ENCODE data around the gene RAET1L. TPM values are rescaled to one million over a fixed set of nuclear protein-coding genes. Genes with fewer than 3 reads are reported as not detected.
A peak's percentile ranks its signal among the peaks of the same experiment; 100 is the strongest.

RAET1L gene
- polyA plus RNA-seq, 3 donors, result not detected

DNA sequence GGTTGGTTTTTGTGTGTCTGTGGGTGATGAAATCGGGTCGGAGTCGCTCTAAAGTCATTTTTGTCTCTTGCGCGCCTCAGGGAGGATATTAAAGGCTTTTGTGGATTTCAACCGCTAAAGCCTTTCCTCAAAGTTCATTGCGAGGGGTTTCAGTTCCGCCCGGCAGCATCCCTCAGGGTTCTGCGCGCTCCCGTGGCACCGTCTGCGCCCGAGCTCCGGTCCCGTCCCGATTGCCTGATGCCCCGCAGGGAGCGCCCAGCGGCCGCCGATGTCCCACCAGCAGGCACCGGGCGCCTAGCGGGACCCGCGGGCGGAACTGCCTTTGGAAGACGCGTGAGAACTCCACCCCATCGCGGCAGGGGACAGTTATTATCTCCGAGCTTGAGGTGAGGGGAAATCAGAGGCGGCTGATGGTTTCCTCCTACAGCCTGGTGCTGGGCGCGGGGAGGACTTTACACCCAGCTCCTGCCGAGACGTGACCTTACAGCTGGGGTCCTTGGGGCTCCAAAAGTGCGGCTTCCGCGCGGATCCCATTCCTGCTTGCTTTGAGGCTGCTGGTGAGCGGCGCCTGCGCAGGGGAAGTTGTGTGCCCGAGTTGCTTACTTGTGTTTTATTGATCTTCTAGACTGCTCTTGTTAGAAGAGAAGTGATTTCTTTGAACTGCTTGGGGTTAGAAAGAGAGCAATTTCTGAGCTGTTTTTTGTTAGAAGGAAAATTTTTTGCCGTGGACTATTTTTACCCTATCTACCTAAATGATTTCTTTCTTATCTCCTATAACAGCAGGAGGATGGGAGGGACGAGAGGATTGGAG is 34.5 kb downstream of the RAET1L start:
- Histone ChIP-seq H3K9me3 (replicated peaks in 1 of 2; ENCODE audit: control insufficient read depth in 1 of 2, insufficient read depth in 1 of 2, low read length in 2 of 2) (peaks cover 9 to 49% of the 10 kb centered on the region in 2 donors), H3K4me2 (replicated peaks; ENCODE audit: extremely low read depth, low read length, poor library complexity, severe bottlenecking) (peak overlapping the region; percentile 74), H3K79me2 (ENCODE audit: insufficient read depth, low read length) (no peaks in the 10 kb centered on the region), H3K4me3 (replicated peaks in 1 of 3; ENCODE audit: low read depth in 2 of 3, low read length in 3 of 3) (peak overlapping the region in 1 of 3 experiments; percentile 64), H3K36me3 (replicated peaks in 1 of 2; ENCODE audit: control insufficient read depth in 1 of 2, insufficient read depth in 2 of 2, low read length in 2 of 2) (no peaks in the 10 kb centered on the region), H3K9ac (ENCODE audit: insufficient read depth, low read length, poor library complexity, severe bottlenecking) (no peak overlapping the region), H3K4me1 (ENCODE audit: control insufficient read depth in 1 of 2, insufficient read depth in 2 of 2, low read length in 2 of 2) (peaks cover 18 to 21% of the 10 kb centered on the region in 2 donors), H4K20me1 (ENCODE audit: insufficient read depth, low read length) (no peaks in the 10 kb centered on the region), H2AFZ (ENCODE audit: insufficient read depth, low read depth, low read length, poor library complexity, severe bottlenecking) (peak overlapping the region; percentile 70), H3K27me3 (ENCODE audit: control insufficient read depth in 2 of 2, insufficient read depth in 2 of 2, low read length in 2 of 2) (peaks cover 87 to 100% of the 10 kb centered on the region in 2 donors), H3K27ac (ENCODE audit: low read depth in 1 of 2, low read length in 2 of 2) (no peak overlapping the region)
- DNase-seq, result peak in 1 of 3 donors; percentile 25
- WGBS (ENCODE audit: insufficient coverage), result under 1% methylated on average over 46 of the region's 49 CpGs
- peaks cover 7 to 19% of the 10 kb centered on the region in 2 donors for H3K36me3 Mint-ChIP-seq
- TF ChIP-seq, protein P1, sequence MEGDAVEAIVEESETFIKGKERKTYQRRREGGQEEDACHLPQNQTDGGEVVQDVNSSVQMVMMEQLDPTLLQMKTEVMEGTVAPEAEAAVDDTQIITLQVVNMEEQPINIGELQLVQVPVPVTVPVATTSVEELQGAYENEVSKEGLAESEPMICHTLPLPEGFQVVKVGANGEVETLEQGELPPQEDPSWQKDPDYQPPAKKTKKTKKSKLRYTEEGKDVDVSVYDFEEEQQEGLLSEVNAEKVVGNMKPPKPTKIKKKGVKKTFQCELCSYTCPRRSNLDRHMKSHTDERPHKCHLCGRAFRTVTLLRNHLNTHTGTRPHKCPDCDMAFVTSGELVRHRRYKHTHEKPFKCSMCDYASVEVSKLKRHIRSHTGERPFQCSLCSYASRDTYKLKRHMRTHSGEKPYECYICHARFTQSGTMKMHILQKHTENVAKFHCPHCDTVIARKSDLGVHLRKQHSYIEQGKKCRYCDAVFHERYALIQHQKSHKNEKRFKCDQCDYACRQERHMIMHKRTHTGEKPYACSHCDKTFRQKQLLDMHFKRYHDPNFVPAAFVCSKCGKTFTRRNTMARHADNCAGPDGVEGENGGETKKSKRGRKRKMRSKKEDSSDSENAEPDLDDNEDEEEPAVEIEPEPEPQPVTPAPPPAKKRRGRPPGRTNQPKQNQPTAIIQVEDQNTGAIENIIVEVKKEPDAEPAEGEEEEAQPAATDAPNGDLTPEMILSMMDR (IDR thresholded peaks at IDR 0.05), result no peak
- intact Hi-C loops (cut with micrococcal nuclease), result no loop called here
- H3K9me3 Mint-ChIP-seq, result peaks cover 5 to 49% (median 36%) of the 10 kb centered on the region in 7 donors
- H3K27me3 Mint-ChIP-seq (ENCODE audit: low read depth in 3 of 3), result peaks cover 90 to 96% (median 95%) of the 10 kb centered on the region in 3 donors
- H3K4me1 Mint-ChIP-seq, result peaks cover 22% of the 10 kb centered on the region
- peak overlapping the region in 1 of 7 donors; percentile 14 for H3K27ac Mint-ChIP-seq
- H3K4me3 Mint-ChIP-seq, result peak overlapping the region; percentile 53 to 91

GRCh38 chr6:149990212-149990660 is 35.1 kb downstream of the RAET1L start:
- no peaks in the 10 kb centered on the region for H3K79me2 ChIP-seq (ENCODE audit: insufficient read depth, low read length)
- H3K4me2 ChIP-seq (replicated peaks; ENCODE audit: extremely low read depth, low read length, poor library complexity, severe bottlenecking), result peak overlapping the region; percentile 74
- no peak overlapping the region for H3K27ac ChIP-seq (ENCODE audit: low read depth in 1 of 2, low read length in 2 of 2)
- H3K36me3 ChIP-seq (replicated peaks in 1 of 2; ENCODE audit: control insufficient read depth in 1 of 2, insufficient read depth in 2 of 2, low read length in 2 of 2), result no peaks in the 10 kb centered on the region
- peaks cover 22% of the 10 kb centered on the region for H3K4me1 Mint-ChIP-seq
- no peak for DNase-seq
- 7% methylated on average over 31 of the region's 32 CpGs for WGBS (ENCODE audit: insufficient coverage)
- H2AFZ ChIP-seq (ENCODE audit: insufficient read depth, low read depth, low read length, poor library complexity, severe bottlenecking), result no peak overlapping the region
- no peaks in the 10 kb centered on the region for H4K20me1 ChIP-seq (ENCODE audit: insufficient read depth, low read length)
- peaks cover 94 to 96% (median 95%) of the 10 kb centered on the region in 3 donors for H3K27me3 Mint-ChIP-seq (ENCODE audit: low read depth in 3 of 3)
- TF ChIP-seq, protein P1 (IDR thresholded peaks at IDR 0.05), result no peak
- peaks cover 5 to 54% (median 36%) of the 10 kb centered on the region in 7 donors for H3K9me3 Mint-ChIP-seq
- peaks cover 9 to 49% of the 10 kb centered on the region in 2 donors for H3K9me3 ChIP-seq (replicated peaks in 1 of 2; ENCODE audit: control insufficient read depth in 1 of 2, insufficient read depth in 1 of 2, low read length in 2 of 2)
- H3K9ac ChIP-seq (ENCODE audit: insufficient read depth, low read length, poor library complexity, severe bottlenecking), result no peak overlapping the region
- H3K4me1 ChIP-seq (ENCODE audit: control insufficient read depth in 1 of 2, insufficient read depth in 2 of 2, low read length in 2 of 2), result peaks cover 18 to 21% of the 10 kb centered on the region in 2 donors
- peak overlapping the region in 1 of 7 donors; percentile 14 for H3K27ac Mint-ChIP-seq
- peak overlapping the region in 1 of 3 experiments; percentile 64 for H3K4me3 ChIP-seq (replicated peaks in 1 of 3; ENCODE audit: low read depth in 2 of 3, low read length in 3 of 3)
- peaks cover 7 to 24% of the 10 kb centered on the region in 2 donors for H3K36me3 Mint-ChIP-seq
- peaks cover 93 to 100% of the 10 kb centered on the region in 2 donors for H3K27me3 ChIP-seq (ENCODE audit: control insufficient read depth in 2 of 2, insufficient read depth in 2 of 2, low read length in 2 of 2)
- H3K4me3 Mint-ChIP-seq, result peak overlapping the region; percentile 53 to 91
- intact Hi-C loops (cut with micrococcal nuclease), result no loop called here
